Activated CD8-positive, alpha-beta memory T cell treated with anti-CD3 and anti-CD28 coated beads, Interleukin-2, amount 50 U/mL, for 1 hour (primary cell): ENCODE results near the gene MFAP4.
A peak's percentile ranks its signal among the peaks of the same experiment; 100 is the strongest.
"Not testable (repeated sequence)": the region's sequence is repeated elsewhere in the genome, so short reads cannot be mapped to it uniquely, and the experiment has no call there.

ENCODE experiments used
- DNase-seq: peaks from one replicate; pipeline ENCODE4 v3.0.0-alpha.2; 2020; ENCODE audit errors: extremely low read depth

The MFAP4 gene

GRCh38 chr17:19370493-19370960 is 16.5 kb downstream of the MFAP4 start:
- no peak for DNase-seq

- no peak for DNase-seq
Observed at GRCh38 chr17:19369846-19370492, 17.0 kb downstream of the MFAP4 start.

GRCh38 chr17:19369107-19369778 is 17.7 kb downstream of the MFAP4 start:
- DNase-seq: no peak

GRCh38 chr17:19368229-19368628 is 18.8 kb downstream of the MFAP4 start:
- no peak for DNase-seq

- DNase-seq: no peak
Observed at GRCh38 chr17:19366637-19366972, 20.4 kb downstream of the MFAP4 start.

GRCh38 chr17:19365833-19366636 is 21.0 kb downstream of the MFAP4 start:
- no peak for DNase-seq

- no peak for DNase-seq
Observed at GRCh38 chr17:19365499-19365817, 21.5 kb downstream of the MFAP4 start.

GRCh38 chr17:19364699-19365498 is 22.1 kb downstream of the MFAP4 start:
- no peak for DNase-seq

- no peak for DNase-seq
Observed at GRCh38 chr17:19363460-19364035, 23.4 kb downstream of the MFAP4 start.

- no peak for DNase-seq
Observed at GRCh38 chr17:19363114-19363438, 23.9 kb downstream of the MFAP4 start.

GRCh38 chr17:19362277-19363113 is 24.5 kb downstream of the MFAP4 start, which contains the start of gene B9D1:
B9D1 (minus strand) TSS chr17:19362723; CDS start chr17:19362569, 154 bp downstream.
- peak; percentile 80 for DNase-seq

- no peak for DNase-seq
Observed at GRCh38 chr17:19361944-19362276, 25.1 kb downstream of the MFAP4 start.

- no peak for DNase-seq
Observed at GRCh38 chr17:19361326-19361725, 25.7 kb downstream of the MFAP4 start.

- no peak for DNase-seq
Observed at GRCh38 chr17:19360772-19361171, 26.2 kb downstream of the MFAP4 start.

- no peak for DNase-seq
Observed at GRCh38 chr17:19359856-19360255, 27.1 kb downstream of the MFAP4 start.

GRCh38 chr17:19359151-19359550 is 27.8 kb downstream of the MFAP4 start:
- DNase-seq: no peak

- DNase-seq: no peak
Observed at GRCh38 chr17:19357761-19358160, 29.2 kb downstream of the MFAP4 start.

GRCh38 chr17:19357351-19357750 is 29.6 kb downstream of the MFAP4 start:
- no peak for DNase-seq

GRCh38 chr17:19354748-19355147 is 32.2 kb downstream of the MFAP4 start:
- DNase-seq: no peak

GRCh38 chr17:19353401-19353800 is 33.6 kb downstream of the MFAP4 start:
- DNase-seq: not testable (repeated sequence)

GRCh38 chr17:19348806-19349205 is 38.2 kb downstream of the MFAP4 start:
- DNase-seq: no peak
